Measurements from ENCODE around the gene ACSM3.

- TF ChIP-seq CTCF (IDR thresholded peaks at IDR 0.05; ENCODE audit: insufficient read depth, low read length, poor library complexity, severe bottlenecking) (no peak), EZH2phosphoT487 (conservative IDR thresholded peaks at IDR 0.05; ENCODE audit: low read length) (no peak)
These were observed 29.8 kb upstream of the ACSM3 start for GRCh38 chr16:20734056-20734455.
